ENCODE results near the gene ZNF518A.

- no peak for TF ChIP-seq CTCF (IDR thresholded peaks at IDR 0.05)
- TF ChIP-seq POLR2AphosphoS5 (IDR thresholded peaks at IDR 0.05) = no peak
- TF ChIP-seq POLR2A (IDR thresholded peaks at IDR 0.05) = no peak
These were observed 5.0 kb upstream of the ZNF518A start for GRCh38 chr10:96125142-96125515.
